A673 (cell line): ENCODE results near the gene IBSP.

Source experiments
- EZH2 ChIP-seq: fragments of 200-600 bp; sonication (generic); IDR thresholded peaks from 2 replicates; pipeline ENCODE4 v1.6.1; 2017; ENCODE audit warnings: borderline replicate concordance, low read depth, mild to moderate bottlenecking, mixed read lengths, antibody characterized with exemption, low read length; ENCODE audit not compliant: poor library complexity, severe bottlenecking
- TF ChIP-seq, protein P1 (sequence below): fragments of 300-800, 200-600 bp; sonication (generic); conservative IDR thresholded peaks from 2 replicates; pipeline ENCODE4 v1.5.1; 2017; ENCODE audit warnings: low read depth, mild to moderate bottlenecking, antibody characterized with exemption, low read length, moderate library complexity, mixed read lengths

DNA sequence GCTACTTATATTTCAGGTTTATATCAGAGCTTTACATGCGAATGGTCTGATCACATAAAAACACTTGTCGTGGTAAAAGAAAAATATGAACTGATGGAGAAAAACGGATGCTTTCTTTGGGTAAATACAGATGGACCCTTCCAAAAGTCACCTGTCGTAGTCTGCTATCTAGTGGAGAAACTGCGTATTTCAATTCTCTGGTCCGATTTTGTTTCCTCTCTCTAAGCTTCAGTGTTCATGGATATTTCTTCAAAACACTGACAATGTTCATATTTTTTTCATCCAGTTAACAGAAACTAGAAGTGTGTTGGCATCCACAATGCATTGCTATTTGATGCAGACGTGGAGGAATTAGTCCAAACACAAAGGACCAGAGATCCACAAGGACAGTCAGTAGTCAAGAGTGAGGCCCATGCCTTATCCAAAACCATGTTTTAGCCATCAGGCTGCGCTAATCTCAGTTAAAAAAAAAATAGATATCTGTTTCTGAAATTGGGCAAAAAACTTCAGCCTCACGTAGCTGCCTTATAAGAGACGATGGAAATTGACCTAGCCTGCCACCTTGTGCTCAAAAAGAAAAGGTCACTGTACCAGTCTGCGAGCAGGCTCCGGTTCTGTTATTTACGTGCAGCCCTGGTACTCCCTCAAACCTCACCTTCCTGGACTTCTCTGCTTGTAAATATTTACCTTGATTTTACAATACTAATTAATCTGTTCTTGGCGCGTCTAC lies 49.4 kb downstream of the IBSP start:
- TF ChIP-seq, protein P1, sequence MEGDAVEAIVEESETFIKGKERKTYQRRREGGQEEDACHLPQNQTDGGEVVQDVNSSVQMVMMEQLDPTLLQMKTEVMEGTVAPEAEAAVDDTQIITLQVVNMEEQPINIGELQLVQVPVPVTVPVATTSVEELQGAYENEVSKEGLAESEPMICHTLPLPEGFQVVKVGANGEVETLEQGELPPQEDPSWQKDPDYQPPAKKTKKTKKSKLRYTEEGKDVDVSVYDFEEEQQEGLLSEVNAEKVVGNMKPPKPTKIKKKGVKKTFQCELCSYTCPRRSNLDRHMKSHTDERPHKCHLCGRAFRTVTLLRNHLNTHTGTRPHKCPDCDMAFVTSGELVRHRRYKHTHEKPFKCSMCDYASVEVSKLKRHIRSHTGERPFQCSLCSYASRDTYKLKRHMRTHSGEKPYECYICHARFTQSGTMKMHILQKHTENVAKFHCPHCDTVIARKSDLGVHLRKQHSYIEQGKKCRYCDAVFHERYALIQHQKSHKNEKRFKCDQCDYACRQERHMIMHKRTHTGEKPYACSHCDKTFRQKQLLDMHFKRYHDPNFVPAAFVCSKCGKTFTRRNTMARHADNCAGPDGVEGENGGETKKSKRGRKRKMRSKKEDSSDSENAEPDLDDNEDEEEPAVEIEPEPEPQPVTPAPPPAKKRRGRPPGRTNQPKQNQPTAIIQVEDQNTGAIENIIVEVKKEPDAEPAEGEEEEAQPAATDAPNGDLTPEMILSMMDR, result 0 out of 2 replicates have a peak, but pooled peaks have one; percentile 24
- no peak for TF ChIP-seq EZH2
